ENCODE results near the gene DNAAF3. TPM values are rescaled to one million over a fixed set of nuclear protein-coding genes. Genes with fewer than 3 reads are reported as not detected.
"Not testable (repeated sequence)": the region's sequence is repeated elsewhere in the genome, so short reads cannot be mapped to it uniquely, and the experiment has no call there.

Gene DNAAF3
- total RNA-seq, 2 donors from 2014 or later: 1.6 to 2.4 TPM

- DNase-seq: peak; percentile 91
- no peaks in the 10 kb centered on the region for H3K36me3 ChIP-seq
- TF ChIP-seq, protein P1, sequence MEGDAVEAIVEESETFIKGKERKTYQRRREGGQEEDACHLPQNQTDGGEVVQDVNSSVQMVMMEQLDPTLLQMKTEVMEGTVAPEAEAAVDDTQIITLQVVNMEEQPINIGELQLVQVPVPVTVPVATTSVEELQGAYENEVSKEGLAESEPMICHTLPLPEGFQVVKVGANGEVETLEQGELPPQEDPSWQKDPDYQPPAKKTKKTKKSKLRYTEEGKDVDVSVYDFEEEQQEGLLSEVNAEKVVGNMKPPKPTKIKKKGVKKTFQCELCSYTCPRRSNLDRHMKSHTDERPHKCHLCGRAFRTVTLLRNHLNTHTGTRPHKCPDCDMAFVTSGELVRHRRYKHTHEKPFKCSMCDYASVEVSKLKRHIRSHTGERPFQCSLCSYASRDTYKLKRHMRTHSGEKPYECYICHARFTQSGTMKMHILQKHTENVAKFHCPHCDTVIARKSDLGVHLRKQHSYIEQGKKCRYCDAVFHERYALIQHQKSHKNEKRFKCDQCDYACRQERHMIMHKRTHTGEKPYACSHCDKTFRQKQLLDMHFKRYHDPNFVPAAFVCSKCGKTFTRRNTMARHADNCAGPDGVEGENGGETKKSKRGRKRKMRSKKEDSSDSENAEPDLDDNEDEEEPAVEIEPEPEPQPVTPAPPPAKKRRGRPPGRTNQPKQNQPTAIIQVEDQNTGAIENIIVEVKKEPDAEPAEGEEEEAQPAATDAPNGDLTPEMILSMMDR (IDR thresholded peaks at IDR 0.05): no peak
- no peaks in the 10 kb centered on the region for H3K27me3 ChIP-seq
- peak overlapping the region; percentile 19 for H3K4me3 ChIP-seq
- intact Hi-C loops (cut with DNase I): no loop called here
- peak overlapping the region; percentile 78 for H3K27ac ChIP-seq
- H3K9me3 ChIP-seq: no peaks in the 10 kb centered on the region
- H3K4me1 ChIP-seq: peaks cover 9% of the 10 kb centered on the region
- peak overlapping the region; percentile 33 to 38 for H3K9ac ChIP-seq (ENCODE audit: low read depth in 2 of 2, low read length in 2 of 2)
Measured at GRCh38 chr19:55206664-55207500, 40.5 kb upstream of the DNAAF3 start.

GRCh38 chr19:55202199-55202598 lies 35.8 kb upstream of the DNAAF3 start:
- H3K9me3 ChIP-seq; H3K27me3 ChIP-seq; H3K36me3 ChIP-seq; intact Hi-C loops (cut with DNase I); H3K4me3 ChIP-seq; H3K9ac ChIP-seq (ENCODE audit: low read depth in 2 of 2, low read length in 2 of 2); H3K27ac ChIP-seq; DNase-seq; H3K4me1 ChIP-seq: not testable (repeated sequence)

DNA sequence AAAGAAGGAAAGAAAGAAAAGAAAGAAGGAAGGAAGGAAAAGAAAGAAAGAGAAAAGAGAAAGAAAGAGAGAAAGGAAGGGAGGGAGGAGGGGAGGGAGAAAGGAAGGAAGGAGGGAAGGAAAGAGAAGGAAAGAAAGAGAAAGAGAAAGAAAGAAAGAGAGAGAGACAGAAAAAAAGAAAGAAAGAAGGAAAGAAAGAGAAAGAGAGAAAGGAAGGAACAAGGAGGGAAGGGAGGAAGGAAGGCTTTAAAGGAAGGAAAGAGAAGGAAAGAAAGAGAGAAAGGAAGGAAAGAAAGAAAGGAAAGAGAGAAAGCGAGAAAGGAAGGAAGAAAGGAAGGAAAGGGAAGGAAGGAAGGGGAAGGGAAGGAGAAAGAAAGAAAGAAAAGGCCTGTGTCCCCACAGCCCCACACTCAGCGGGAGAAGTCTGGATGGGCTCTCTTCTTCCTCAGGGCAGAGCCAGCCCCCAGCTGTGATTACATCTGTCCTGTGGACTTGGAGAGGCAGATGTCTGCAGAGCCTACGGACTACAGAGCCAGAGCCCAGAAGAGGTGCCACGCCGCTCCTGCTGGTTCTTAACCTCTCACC lies 33.3 kb upstream of the DNAAF3 start:
- no peaks in the 10 kb centered on the region for H3K27me3 ChIP-seq
- no peak for DNase-seq
- intact Hi-C loops (cut with DNase I): no loop called here
- TF ChIP-seq, protein P1 (IDR thresholded peaks at IDR 0.05): no peak
- no peak overlapping the region for H3K27ac ChIP-seq
- no peak overlapping the region for H3K9ac ChIP-seq (ENCODE audit: low read depth in 2 of 2, low read length in 2 of 2)
- H3K9me3 ChIP-seq: no peaks in the 10 kb centered on the region
- H3K4me3 ChIP-seq: no peak overlapping the region
- no peaks in the 10 kb centered on the region for H3K36me3 ChIP-seq
- H3K4me1 ChIP-seq: no peaks in the 10 kb centered on the region

DNA sequence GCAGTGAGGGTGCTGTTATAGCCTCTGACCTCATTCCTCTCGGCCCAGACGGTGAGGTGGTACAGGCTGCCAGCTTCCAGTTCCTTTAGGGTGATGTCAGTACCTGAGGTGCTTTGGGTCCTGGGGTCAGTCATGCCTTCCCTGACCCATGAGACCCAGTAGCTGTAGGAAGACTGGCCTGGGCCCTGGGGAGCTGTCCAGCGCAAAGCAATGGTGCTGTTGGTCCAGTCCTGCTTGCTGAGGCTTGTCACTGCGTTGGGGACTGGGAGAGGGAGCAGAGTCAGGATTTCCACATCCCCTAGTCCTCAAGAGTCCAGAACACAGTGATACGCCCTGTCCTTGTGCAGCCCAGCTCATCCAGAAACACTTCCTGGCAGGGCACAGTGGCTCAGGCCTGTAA lies 32.2 kb upstream of the DNAAF3 start:
- intact Hi-C loops (cut with DNase I): no loop called here
- TF ChIP-seq, protein P1 (IDR thresholded peaks at IDR 0.05): no peak

GRCh38 chr19:55197528-55197927 lies 31.1 kb upstream of the DNAAF3 start:
- no peaks in the 10 kb centered on the region for H3K4me1 ChIP-seq
- H3K4me3 ChIP-seq: no peak overlapping the region
- no peaks in the 10 kb centered on the region for H3K36me3 ChIP-seq
- no peak overlapping the region for H3K27ac ChIP-seq
- H3K9me3 ChIP-seq: no peaks in the 10 kb centered on the region
- TF ChIP-seq, protein P1 (IDR thresholded peaks at IDR 0.05): no peak
- H3K9ac ChIP-seq (ENCODE audit: low read depth in 2 of 2, low read length in 2 of 2): no peak overlapping the region
- intact Hi-C loops (cut with DNase I): no loop called here
- DNase-seq: no peak
- no peaks in the 10 kb centered on the region for H3K27me3 ChIP-seq

More for the DNA sequence above, 32.2 kb upstream of the DNAAF3 start:
- Histone ChIP-seq H3K4me1 (no peaks in the 10 kb centered on the region), H3K4me3 (no peak overlapping the region), H3K9ac (ENCODE audit: low read depth in 2 of 2, low read length in 2 of 2) (no peak overlapping the region), H3K27ac (no peak overlapping the region), H3K36me3 (no peaks in the 10 kb centered on the region), H3K27me3 (no peaks in the 10 kb centered on the region), H3K9me3 (no peaks in the 10 kb centered on the region)
- no peak for DNase-seq

GRCh38 chr19:55196803-55197202 lies 30.4 kb upstream of the DNAAF3 start:
- DNase-seq: no peak
- Histone ChIP-seq H3K4me3 (no peak overlapping the region), H3K9ac (ENCODE audit: low read depth in 2 of 2, low read length in 2 of 2) (no peak overlapping the region), H3K9me3 (no peaks in the 10 kb centered on the region), H3K27ac (no peak overlapping the region), H3K4me1 (no peaks in the 10 kb centered on the region), H3K36me3 (no peaks in the 10 kb centered on the region), H3K27me3 (no peaks in the 10 kb centered on the region)
- intact Hi-C loops (cut with DNase I): no loop called here
- TF ChIP-seq, protein P1 (IDR thresholded peaks at IDR 0.05): no peak
